ENCODE data around the gene TMEM179. TPM values are rescaled to one million over a fixed set of nuclear protein-coding genes. Genes with fewer than 3 reads are reported as not detected.

Gene TMEM179
- total and polyA plus RNA-seq, 12 donors, result 0.17 to 1.0 (median 0.39) TPM; not detected in 5

DNA sequence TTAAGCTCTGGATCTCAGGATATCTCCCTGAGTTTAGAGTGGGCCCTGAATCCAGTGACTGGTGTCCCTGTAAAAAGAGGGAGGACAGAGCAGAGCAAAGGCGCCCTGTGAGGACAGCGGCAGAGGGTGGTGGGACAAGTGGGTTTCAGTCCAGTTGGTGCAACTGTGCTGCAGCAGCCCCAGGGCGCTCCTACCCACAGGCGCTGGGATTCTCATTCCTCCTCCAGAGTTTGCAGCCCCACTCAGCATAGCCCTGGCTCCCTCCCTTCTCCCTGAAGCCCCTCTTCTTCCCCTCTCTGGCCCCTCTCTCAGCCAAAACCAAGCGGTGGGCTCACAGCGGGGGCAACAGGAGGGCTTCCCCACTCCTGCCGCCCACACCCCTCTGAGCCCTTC, 1.6 kb downstream of the TMEM179 start:
- ATAC-seq, result no peak
- intact Hi-C loops (cut with DNase I), result loop anchor here in 1 of 10 donors (5.0 kb wide), 1 partner anchor 244 kb away; no protein-coding TSS in a partner anchor
- no peak for DNase-seq

DNA sequence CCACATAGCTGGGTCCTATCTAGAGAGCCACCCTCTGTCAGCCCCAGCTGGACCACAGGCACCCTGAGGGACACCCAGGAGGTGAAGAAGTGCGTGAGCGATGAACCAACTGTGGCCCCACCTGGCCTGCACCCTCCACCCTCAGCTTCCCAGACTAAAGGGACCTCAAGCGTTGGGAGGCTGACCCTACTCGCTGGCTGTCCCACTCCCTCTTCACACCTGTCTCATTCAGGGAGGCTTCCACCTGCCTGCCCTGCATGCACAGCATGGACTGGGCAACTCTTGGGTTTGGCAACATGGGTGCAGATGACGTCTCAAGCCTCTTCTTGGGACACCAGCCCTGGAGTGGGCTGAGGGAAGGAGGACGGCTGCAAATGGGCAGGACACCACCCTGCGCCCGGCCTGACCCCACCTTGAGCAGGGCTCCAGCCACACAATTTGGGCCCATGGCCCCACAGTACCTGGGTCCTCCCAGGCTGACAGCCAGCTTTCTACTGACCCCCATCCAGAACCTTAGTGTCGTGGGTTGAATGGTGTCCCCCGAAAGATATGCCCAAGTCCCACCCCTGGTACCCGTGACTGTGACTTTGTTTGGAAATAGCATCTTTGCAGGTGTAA, 2.1 kb downstream of the TMEM179 start:
- no peak for TF ChIP-seq CTCF (IDR thresholded peaks at IDR 0.05)
- H3K36me3 ChIP-seq, result no peaks in the 10 kb centered on the region
- no peak overlapping the region for H3K4me3 ChIP-seq
- H3K27me3 ChIP-seq, result peaks cover 0 to 89% (median 71%) of the 10 kb centered on the region in 7 donors
- H3K9me3 ChIP-seq, result no peaks in the 10 kb centered on the region
- intact Hi-C loops (cut with DNase I), result loop anchor here in 1 of 10 donors (5.0 kb wide), 1 partner anchor 245 kb away; no protein-coding TSS in a partner anchor
- H3K4me1 ChIP-seq, result peaks cover 0 to 12% (median 4%) of the 10 kb centered on the region in 9 donors
- H3K27ac ChIP-seq, result no peak overlapping the region
- WGBS, 2 donors, result 88 to 91% methylated on average over 11 of the region's 11 CpGs
- no peak for DNase-seq
- ATAC-seq, result no peak

More for the DNA sequence above, 1.6 kb downstream of the TMEM179 start:
- Histone ChIP-seq H3K27ac (no peak overlapping the region), H3K36me3 (no peaks in the 10 kb centered on the region), H3K4me1 (peaks cover 0 to 12% (median 4%) of the 10 kb centered on the region in 9 donors), H3K9me3 (no peaks in the 10 kb centered on the region), H3K27me3 (peaks cover 0 to 84% (median 71%) of the 10 kb centered on the region in 7 donors), H3K4me3 (no peak overlapping the region)
- no peak for TF ChIP-seq CTCF (IDR thresholded peaks at IDR 0.05)
- WGBS, 2 donors, result 86 to 87% methylated on average over 7 of the region's 7 CpGs

GRCh38 chr14:104601786-104602185, 2.8 kb downstream of the TMEM179 start:
- 36 to 49% methylated on average over 9 of the region's 9 CpGs for WGBS, 2 donors
- H3K27ac ChIP-seq, result no peak overlapping the region

GRCh38 chr14:104600805-104601204, 3.8 kb downstream of the TMEM179 start:
- no peak for DNase-seq
- no peak overlapping the region for H3K4me3 ChIP-seq
- no peak for ATAC-seq
- peaks cover 0 to 12% (median 4%) of the 10 kb centered on the region in 9 donors for H3K4me1 ChIP-seq
- H3K27me3 ChIP-seq, result peaks cover 0 to 85% (median 59%) of the 10 kb centered on the region in 7 donors
- TF ChIP-seq CTCF (IDR thresholded peaks at IDR 0.05), result no peak
- 83% methylated on average over 8 of the region's 8 CpGs for WGBS, 2 donors
- intact Hi-C loops (cut with DNase I), result loop anchor here in 1 of 10 donors (5.0 kb wide), 1 partner anchor 246 kb away; no protein-coding TSS in a partner anchor
- H3K27ac ChIP-seq, result no peak overlapping the region
- H3K9me3 ChIP-seq, result no peaks in the 10 kb centered on the region
- no peaks in the 10 kb centered on the region for H3K36me3 ChIP-seq

More at GRCh38 chr14:104601786-104602185, 2.8 kb downstream of the TMEM179 start:
- no peaks in the 10 kb centered on the region for H3K9me3 ChIP-seq
- intact Hi-C loops (cut with DNase I), result loop anchor here in 1 of 10 donors (5.0 kb wide), 1 partner anchor 246 kb away; no protein-coding TSS in a partner anchor
- H3K27me3 ChIP-seq, result peaks cover 0 to 89% (median 66%) of the 10 kb centered on the region in 7 donors
- no peak overlapping the region for H3K4me3 ChIP-seq
- no peak for ATAC-seq
- no peaks in the 10 kb centered on the region for H3K36me3 ChIP-seq
- H3K4me1 ChIP-seq, result peaks cover 0 to 12% (median 4%) of the 10 kb centered on the region in 9 donors
- DNase-seq, result no peak
- TF ChIP-seq CTCF (IDR thresholded peaks at IDR 0.05), result no peak
